HepG2 (cell line): Measurements from ENCODE around the gene UBAC2. TPM values are rescaled to one million over a fixed set of nuclear protein-coding genes. Genes with fewer than 3 reads are reported as not detected.
"Not testable (repeated sequence)": the region's sequence is repeated elsewhere in the genome, so short reads cannot be mapped to it uniquely, and the experiment has no call there.

Experiments used
- ATAC-seq: fragments of 200-7000 bp; cut with Tn5 transposase; 3 replicates; pipeline ENCODE4 v1.9.1; 2020; ENCODE audit warnings: mild to moderate bottlenecking, moderate library complexity
- BruUV-seq: library from RNA; stranded (reverse); fragments of 400-500 nt; replicated peaks from 2 replicates; lab custom pipeline; 2021; lab: Mats Ljungman, UMichigan
- CTCF ChIA-PET: fragments of 300-600 bp; formaldehyde crosslinking; extraction: SDS; loops from one replicate; lab custom pipeline; 2021; ENCODE audit warnings: low total read pairs, inconsistent platforms, low intra/inter-chr PET ratio; lab: Yijun Ruan, JAX
- POLR2A ChIA-PET: fragments of 350-600 bp; sonication (Branson Sonifier 250); formaldehyde crosslinking; loops from one replicate; lab custom pipeline; 2020; ENCODE audit warnings: antibody characterized with exemption, inconsistent platforms; lab: Yijun Ruan, JAX
- DNase-seq: peaks from one replicate; pipeline ENCODE4 v3.0.0-alpha.2; 2015; ENCODE audit warnings: low spot score
- FAIRE-seq: peaks from 3 replicates; lab custom pipeline; 2011; peaks lifted over from hg19 to GRCh38; lab: Jason Lieb, UNC
- H2AFZ ChIP-seq: one replicate; pipeline ENCODE4 v1.6.1; 2011; ENCODE audit warnings: low read length, inconsistent platforms
- H3K27ac ChIP-seq: fragments of 300-600 bp; 3 replicates; pipeline ENCODE4 v1.8.0; 2011; ENCODE audit warnings: mixed run types, mild to moderate bottlenecking, mixed read lengths, low read length, inconsistent platforms; ENCODE audit not compliant: insufficient read depth; ENCODE audit errors: extremely low read length
- H3K27me3 ChIP-seq, 2 experiments: fragments of 200-600 bp in 1 of 2; 2 replicates in 1 of 2; 3 replicates in 1 of 2; pipeline versions ENCODE4 v1.6.0 to v1.8.0; 2011; ENCODE audit warnings: low read length in 2 of 2, mild to moderate bottlenecking in 2 of 2, moderate library complexity in 2 of 2, inconsistent platforms in 1 of 2; ENCODE audit not compliant: insufficient read depth in 2 of 2, control insufficient read depth in 1 of 2
- H3K36me3 ChIP-seq, 2 experiments: fragments of 200-600 bp in 1 of 2; replicated peaks in 1 of 2; 2 replicates in 1 of 2; 3 replicates in 1 of 2; pipeline versions ENCODE4 v1.5.1 to v1.8.0; 2011; ENCODE audit warnings: low read length in 2 of 2, inconsistent platforms in 1 of 2; ENCODE audit not compliant: insufficient read depth in 2 of 2, control insufficient read depth in 1 of 2
- H3K4me1 ChIP-seq: 2 replicates; pipeline ENCODE4 v1.5.1; 2012; ENCODE audit warnings: low read length, inconsistent platforms; ENCODE audit not compliant: insufficient read depth
- H3K4me2 ChIP-seq: 2 replicates; pipeline ENCODE4 v1.6.0; 2011; ENCODE audit warnings: low read depth, low read length, inconsistent platforms
- H3K4me3 ChIP-seq, 3 experiments: fragments of 200-600 bp in 1 of 3; sonication (generic), shearing (Covaris generic) in 1 of 3; replicated peaks in 1 of 3; 2 replicates each; pipeline ENCODE4 v1.5.1; 2011 to 2016; ENCODE audit warnings: low read length in 3 of 3, inconsistent platforms in 2 of 3, low read depth in 2 of 3, mild to moderate bottlenecking in 2 of 3, control low read depth in 1 of 3, mixed read lengths in 1 of 3; ENCODE audit not compliant: insufficient read depth in 1 of 3
- H3K79me2 ChIP-seq: one replicate; pipeline ENCODE4 v1.6.1; 2011; ENCODE audit warnings: low read length, inconsistent platforms; ENCODE audit not compliant: insufficient read depth
- H3K9ac ChIP-seq: 2 replicates; pipeline ENCODE4 v1.6.0; 2011; ENCODE audit warnings: mild to moderate bottlenecking, low read depth, low read length, inconsistent platforms; ENCODE audit not compliant: insufficient read depth
- H3K9me3 ChIP-seq: 2 replicates; pipeline ENCODE4 v1.5.1; 2012; ENCODE audit warnings: mild to moderate bottlenecking, low read length
- H4K20me1 ChIP-seq: 2 replicates; pipeline ENCODE4 v1.6.0; 2011; ENCODE audit warnings: inconsistent platforms, mild to moderate bottlenecking, low read length, moderate library complexity; ENCODE audit not compliant: insufficient read depth
- CC2D1A ChIP-seq: sonication (generic); formaldehyde crosslinking; IDR thresholded peaks from 2 replicates; pipeline ENCODE4 v1.8.1; 2023; ENCODE audit warnings: mild to moderate bottlenecking, missing genetic modification reagents
- CREB3 ChIP-seq: sonication (generic); formaldehyde crosslinking; IDR thresholded peaks from 2 replicates; pipeline ENCODE4 v1.5.0; 2020; ENCODE audit warnings: missing genetic modification reagents
- EED ChIP-seq: sonication (generic); formaldehyde crosslinking; IDR thresholded peaks from 2 replicates; pipeline ENCODE4 v1.5.0; 2020; ENCODE audit warnings: mild to moderate bottlenecking, missing genetic modification reagents
- FOXA3 ChIP-seq: IDR thresholded peaks from 2 replicates; pipeline ENCODE4 v1.6.1; 2016; ENCODE audit warnings: missing genetic modification reagents, missing compliant biosample characterization
- FOXK2 ChIP-seq: fragments of 450-650 bp; IDR thresholded peaks from 2 replicates; pipeline ENCODE4 v1.6.1; 2016
- HNRNPL ChIP-seq: fragments of 200-400 bp; formaldehyde crosslinking; IDR thresholded peaks from 2 replicates; pipeline ENCODE4 v1.6.1; 2017; ENCODE audit warnings: mild to moderate bottlenecking, low read depth, low read length
- HOXA7 ChIP-seq: sonication (generic); formaldehyde crosslinking; IDR thresholded peaks from 2 replicates; pipeline ENCODE4 v1.8.1; 2022; ENCODE audit warnings: mild to moderate bottlenecking, missing genetic modification reagents, moderate library complexity
- MTA1 ChIP-seq: sonication (generic); formaldehyde crosslinking; IDR thresholded peaks from 2 replicates; pipeline ENCODE4 v1.4.0; 2020; ENCODE audit warnings: missing genetic modification reagents, mild to moderate bottlenecking, borderline replicate concordance
- PHF21A ChIP-seq: sonication (generic); formaldehyde crosslinking; IDR thresholded peaks from 2 replicates; pipeline ENCODE4 v1.5.0; 2020; ENCODE audit warnings: mild to moderate bottlenecking, missing genetic modification reagents
- PHF8 ChIP-seq: sonication (generic); formaldehyde crosslinking; IDR thresholded peaks from 2 replicates; pipeline ENCODE4 v1.5.0; 2020; ENCODE audit warnings: missing genetic modification reagents
- SP1 ChIP-seq, 2 experiments: fragments of 450-650 bp in 1 of 2; sonication (generic) in 1 of 2; formaldehyde crosslinking in 1 of 2; IDR thresholded peaks; 2 replicates each; pipeline versions ENCODE4 v1.4.0 to v1.6.1; 2016 to 2020; ENCODE audit warnings: missing genetic modification reagents in 1 of 2
- ZNF12 ChIP-seq: sonication (generic); formaldehyde crosslinking; IDR thresholded peaks from 2 replicates; pipeline ENCODE4 v1.5.0; 2020; ENCODE audit warnings: missing genetic modification reagents
- ZNF263 ChIP-seq: sonication (generic); formaldehyde crosslinking; IDR thresholded peaks from 2 replicates; pipeline ENCODE4 v1.4.0; 2020; ENCODE audit warnings: missing genetic modification reagents
- ZNF292 ChIP-seq: sonication (generic); formaldehyde crosslinking; IDR thresholded peaks from 2 replicates; pipeline ENCODE4 v1.8.1; 2022; ENCODE audit warnings: mild to moderate bottlenecking, low read depth, missing genetic modification reagents, borderline replicate concordance
- ZNF652 ChIP-seq: IDR thresholded peaks from 2 replicates; pipeline ENCODE4 v1.6.1; 2016; ENCODE audit warnings: low read depth, borderline replicate concordance
- ZNF740 ChIP-seq: sonication (generic); formaldehyde crosslinking; IDR thresholded peaks from 2 replicates; pipeline ENCODE4 v1.4.0; 2020; ENCODE audit warnings: missing genetic modification reagents
- WGBS: methylation state at CpG from one replicate; pipeline ENCODE4 v1.1.6; 2017; ENCODE audit warnings: low lambda C conversion rate; 5-methylcytosine and 5-hydroxymethylcytosine counted together
- in situ Hi-C: cut with HindIII; loops from 2 replicates; pipeline ENCODE4 v1.10.0; 2017; ENCODE audit warnings: low pct_unique_long_range_greater_than_20kb; ENCODE audit not compliant: extremely low pct_ligation_motif_present
- intact Hi-C: fragments of 100-400 bp; cut with micrococcal nuclease; formaldehyde crosslinking; loops from one replicate; pipeline ENCODE4 v1.10.0; 2022; ENCODE audit not compliant: unreplicated experiment
- polyA plus RNA-seq, 8 experiments: library from polyadenylated mRNA; depleted of rRNA in 3 of 8; stranded (reverse) in 7 of 8; unstranded in 1 of 8; fragments of >200 nt; fragmentation: Illumina TruSeq in 4 of 8; extraction: Trizol in 4 of 8; gene quantifications; 2 replicates each; pipeline versions ENCODE4 v1.2.1 to v1.2.3, GENCODE V29; 2011 to 2016; ENCODE audit warnings: low read depth in 4 of 8, missing spikeins in 1 of 8, mixed read lengths in 1 of 8; ENCODE audit not compliant: insufficient read depth in 1 of 8
- total RNA-seq, 5 experiments: library from RNA; depleted of rRNA; stranded (reverse); fragments of >200 nt; fragmentation: Illumina TruSeq; extraction: Trizol; gene quantifications; 2 replicates each; pipeline ENCODE4 v1.2.3, GENCODE V29; 2016; ENCODE audit warnings: low read depth in 1 of 5

UBAC2 gene
- total and polyA plus RNA-seq, 2 of the 13 experiments (the other 11 are each of a cell fraction or from before 2014, with no cell fraction given), result 61.3 to 80.8 TPM

GRCh38 chr13:99249606-99250005 lies 49.0 kb downstream of the UBAC2 start:
- ATAC-seq, H4K20me1 ChIP-seq, H3K4me2 ChIP-seq, H3K27me3 ChIP-seq, H3K79me2 ChIP-seq, H3K9me3 ChIP-seq, H2AFZ ChIP-seq, H3K9ac ChIP-seq, in situ Hi-C loops, BruUV-seq, H3K4me3 ChIP-seq, H3K4me1 ChIP-seq, CTCF ChIA-PET, intact Hi-C loops, H3K27ac ChIP-seq, DNase-seq, FAIRE-seq: not testable (repeated sequence)
- 100% methylated on average over 2 of the region's 2 CpGs for WGBS
- POLR2A ChIA-PET, result interaction anchor here (1.7 kb wide), 1 partner anchor 49 kb away, joined by 4 read pairs; the partner anchor contains the start of gene UBAC2
- H3K36me3 ChIP-seq, result peaks cover 1 to 10% of the 10 kb centered on the region in 2 experiments; a peak in 2 of 5 replicates

- DNase-seq, result no peak
- Histone ChIP-seq H3K4me2 (no peak overlapping the region), H3K9me3 (no peaks in the 10 kb centered on the region), H3K27ac (no peak overlapping the region), H3K36me3 (peaks cover 6 to 18% of the 10 kb centered on the region in 2 experiments; a peak in 4 of 5 replicates), H2AFZ (no peak overlapping the region), H4K20me1 (no peaks in the 10 kb centered on the region), H3K27me3 (no peaks in the 10 kb centered on the region), H3K4me1 (no peaks in the 10 kb centered on the region), H3K4me3 (no peak overlapping the region), H3K79me2 (no peaks in the 10 kb centered on the region), H3K9ac (no peak overlapping the region)
- in situ Hi-C loops, result no loop called here
- POLR2A ChIA-PET, result interaction anchor here (1.5 kb wide), 1 partner anchor 50 kb away, joined by 8 read pairs; the partner anchor contains the start of gene UBAC2
- CTCF ChIA-PET, result no interaction called here
- no peak for FAIRE-seq
- no TSS peak for BruUV-seq
- 98% methylated on average over 5 of the region's 5 CpGs for WGBS
- TF ChIP-seq HOXA7 (CRISPR knock-in tag), result no peak
- TF ChIP-seq ZNF652 (CRISPR knock-in tag), result no peak
- no peak for TF ChIP-seq PHF8
- no peak for TF ChIP-seq CREB3 (CRISPR knock-in tag)
- no peak for TF ChIP-seq PHF21A
- no peak for TF ChIP-seq ZNF12
- no peak for TF ChIP-seq SP1 (IDR thresholded peaks at IDR 0.05)
- no peak for TF ChIP-seq SP1 (CRISPR knock-in tag; IDR thresholded peaks at IDR 0.05)
- no peak for TF ChIP-seq ZNF263
- TF ChIP-seq FOXK2, result no peak
- TF ChIP-seq CC2D1A (CRISPR knock-in tag), result no peak
- TF ChIP-seq EED (CRISPR knock-in tag), result no peak
- no peak for TF ChIP-seq MTA1 (CRISPR knock-in tag)
- no peak for TF ChIP-seq HNRNPL
- TF ChIP-seq ZNF740 (CRISPR knock-in tag), result no peak
- no peak for TF ChIP-seq ZNF292 (CRISPR knock-in tag)
- no peak for TF ChIP-seq FOXA3 (CRISPR knock-in tag)
- no peak for ATAC-seq
- intact Hi-C loops, result no loop called here
These were observed 50.5 kb downstream of the UBAC2 start for GRCh38 chr13:99250982-99251825.
